ENCODE measurements around the gene OR4K1.

OR4K1 gene

DNA sequence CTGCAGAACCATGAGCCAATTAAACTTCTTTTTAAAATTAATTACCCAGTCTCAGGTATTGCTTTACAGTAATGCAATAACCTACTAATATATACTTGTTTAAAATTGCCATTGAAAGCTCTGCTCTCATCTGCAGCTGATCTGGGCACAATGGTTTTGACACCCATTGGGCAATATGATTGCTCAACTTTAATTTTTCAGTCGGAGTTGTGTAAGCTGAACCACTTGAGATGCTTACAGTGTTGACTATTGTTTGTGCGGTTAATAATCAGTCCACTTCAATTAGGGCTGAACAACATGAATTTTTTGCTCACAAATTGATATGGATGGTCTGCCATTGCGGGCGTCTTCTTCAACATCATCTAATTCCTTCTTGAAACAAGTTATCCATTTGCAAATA, 28.3 kb upstream of the OR4K1 start:
- Histone ChIP-seq H4K20me1 (ENCODE audit: low read depth, low read length) (no peaks in the 10 kb centered on the region), H3K27me3 (ENCODE audit: low read length) (no peaks in the 10 kb centered on the region), H3K36me3 (ENCODE audit: low read length) (no peaks in the 10 kb centered on the region), H3K9me2 (replicated peaks; ENCODE audit: insufficient read depth, low read length) (no peaks in the 10 kb centered on the region), H3K4me3 (ENCODE audit: insufficient read depth, low read length, poor library complexity, severe bottlenecking) (no peak overlapping the region), H3K4me2 (ENCODE audit: low read depth, low read length, poor library complexity, severe bottlenecking) (no peak overlapping the region), H3K9me3 (ENCODE audit: insufficient read depth, low read length) (no peaks in the 10 kb centered on the region), H3K9ac (ENCODE audit: low read length) (no peak overlapping the region), H2AFZ (ENCODE audit: low read depth, low read length, severe bottlenecking) (no peak overlapping the region), H3F3A (ENCODE audit: insufficient read depth) (no peaks in the 10 kb centered on the region), H3K79me2 (ENCODE audit: insufficient read depth, low read length) (no peaks in the 10 kb centered on the region), H3K27ac (ENCODE audit: low read depth, low read length) (no peak overlapping the region)
- TF ChIP-seq, protein P1, sequence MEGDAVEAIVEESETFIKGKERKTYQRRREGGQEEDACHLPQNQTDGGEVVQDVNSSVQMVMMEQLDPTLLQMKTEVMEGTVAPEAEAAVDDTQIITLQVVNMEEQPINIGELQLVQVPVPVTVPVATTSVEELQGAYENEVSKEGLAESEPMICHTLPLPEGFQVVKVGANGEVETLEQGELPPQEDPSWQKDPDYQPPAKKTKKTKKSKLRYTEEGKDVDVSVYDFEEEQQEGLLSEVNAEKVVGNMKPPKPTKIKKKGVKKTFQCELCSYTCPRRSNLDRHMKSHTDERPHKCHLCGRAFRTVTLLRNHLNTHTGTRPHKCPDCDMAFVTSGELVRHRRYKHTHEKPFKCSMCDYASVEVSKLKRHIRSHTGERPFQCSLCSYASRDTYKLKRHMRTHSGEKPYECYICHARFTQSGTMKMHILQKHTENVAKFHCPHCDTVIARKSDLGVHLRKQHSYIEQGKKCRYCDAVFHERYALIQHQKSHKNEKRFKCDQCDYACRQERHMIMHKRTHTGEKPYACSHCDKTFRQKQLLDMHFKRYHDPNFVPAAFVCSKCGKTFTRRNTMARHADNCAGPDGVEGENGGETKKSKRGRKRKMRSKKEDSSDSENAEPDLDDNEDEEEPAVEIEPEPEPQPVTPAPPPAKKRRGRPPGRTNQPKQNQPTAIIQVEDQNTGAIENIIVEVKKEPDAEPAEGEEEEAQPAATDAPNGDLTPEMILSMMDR (IDR thresholded peaks at IDR 0.05; ENCODE audit: insufficient read depth, low read length, poor library complexity, severe bottlenecking): no peak
- no peak for TF ChIP-seq EZH2phosphoT487 (conservative IDR thresholded peaks at IDR 0.05; ENCODE audit: low read length)

DNA sequence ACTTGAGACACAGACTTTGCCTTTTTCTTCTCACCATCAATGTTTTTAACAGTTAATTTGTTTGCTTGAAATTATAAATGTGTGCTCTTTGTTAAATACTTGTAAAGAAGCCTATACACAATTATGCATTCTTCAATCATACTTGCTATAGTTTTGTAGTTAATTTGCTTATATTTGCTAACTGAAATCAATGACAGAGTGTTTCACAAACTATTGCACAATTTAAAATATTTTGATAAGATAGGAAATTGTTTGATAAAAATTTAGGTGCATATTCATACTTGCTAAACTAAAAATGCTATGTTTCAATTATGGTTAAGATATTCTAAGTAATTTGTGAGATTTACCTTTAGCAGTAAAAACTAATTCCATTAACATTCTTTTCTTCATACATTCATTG, 24.1 kb upstream of the OR4K1 start:
- Histone ChIP-seq H3K79me2 (ENCODE audit: insufficient read depth, low read length) (no peaks in the 10 kb centered on the region), H2AFZ (ENCODE audit: low read depth, low read length, severe bottlenecking) (no peak overlapping the region), H3K27ac (ENCODE audit: low read depth, low read length) (no peak overlapping the region), H3K9me3 (ENCODE audit: insufficient read depth, low read length) (no peaks in the 10 kb centered on the region), H3K4me3 (ENCODE audit: insufficient read depth, low read length, poor library complexity, severe bottlenecking) (no peak overlapping the region), H3K36me3 (ENCODE audit: low read length) (no peaks in the 10 kb centered on the region), H3K27me3 (ENCODE audit: low read length) (no peaks in the 10 kb centered on the region), H3K9me2 (replicated peaks; ENCODE audit: insufficient read depth, low read length) (no peaks in the 10 kb centered on the region), H3K4me2 (ENCODE audit: low read depth, low read length, poor library complexity, severe bottlenecking) (no peak overlapping the region), H3F3A (ENCODE audit: insufficient read depth) (no peaks in the 10 kb centered on the region), H4K20me1 (ENCODE audit: low read depth, low read length) (no peaks in the 10 kb centered on the region), H3K9ac (ENCODE audit: low read length) (no peak overlapping the region)
- TF ChIP-seq EZH2phosphoT487 (conservative IDR thresholded peaks at IDR 0.05; ENCODE audit: low read length): no peak
- TF ChIP-seq, protein P1 (IDR thresholded peaks at IDR 0.05; ENCODE audit: insufficient read depth, low read length, poor library complexity, severe bottlenecking): no peak

- no peaks in the 10 kb centered on the region for H3K36me3 ChIP-seq (ENCODE audit: low read length)
- H3K4me2 ChIP-seq (ENCODE audit: low read depth, low read length, poor library complexity, severe bottlenecking): no peak overlapping the region
- no peaks in the 10 kb centered on the region for H3K9me3 ChIP-seq (ENCODE audit: insufficient read depth, low read length)
- H3K27ac ChIP-seq (ENCODE audit: low read depth, low read length): no peak overlapping the region
- H2AFZ ChIP-seq (ENCODE audit: low read depth, low read length, severe bottlenecking): no peak overlapping the region
- TF ChIP-seq, protein P1 (IDR thresholded peaks at IDR 0.05; ENCODE audit: insufficient read depth, low read length, poor library complexity, severe bottlenecking): no peak
- no peak for TF ChIP-seq EZH2phosphoT487 (conservative IDR thresholded peaks at IDR 0.05; ENCODE audit: low read length)
- H4K20me1 ChIP-seq (ENCODE audit: low read depth, low read length): no peaks in the 10 kb centered on the region
- no peak overlapping the region for H3K4me3 ChIP-seq (ENCODE audit: insufficient read depth, low read length, poor library complexity, severe bottlenecking)
- no peaks in the 10 kb centered on the region for H3K9me2 ChIP-seq (replicated peaks; ENCODE audit: insufficient read depth, low read length)
- no peaks in the 10 kb centered on the region for H3F3A ChIP-seq (ENCODE audit: insufficient read depth)
- H3K79me2 ChIP-seq (ENCODE audit: insufficient read depth, low read length): no peaks in the 10 kb centered on the region
- H3K27me3 ChIP-seq (ENCODE audit: low read length): no peaks in the 10 kb centered on the region
- H3K9ac ChIP-seq (ENCODE audit: low read length): no peak overlapping the region
Observed at GRCh38 chr14:19911114-19911513, 19.6 kb upstream of the OR4K1 start.
